OCI-LY1 (cell line): ENCODE measurements around the gene MCHR2.
"Not testable (repeated sequence)": the region's sequence is repeated elsewhere in the genome, so short reads cannot be mapped to it uniquely, and the experiment has no call there.

Experiments
- H2AFZ ChIP-seq: fragments of 200-600 bp; sonication (generic), shearing (Covaris generic); 2 replicates; pipeline ENCODE4 v1.6.0; 2014; ENCODE audit warnings: antibody characterized with exemption, mild to moderate bottlenecking, low read length
- H3F3A ChIP-seq: fragments of 200-600 bp; sonication (generic), shearing (Covaris generic); 2 replicates; pipeline ENCODE4 v1.6.0; 2014; ENCODE audit warnings: mild to moderate bottlenecking, antibody characterized with exemption, low read length, moderate library complexity; ENCODE audit not compliant: insufficient read depth
- H3K27ac ChIP-seq: fragments of 200-600 bp; sonication (generic); 2 replicates; pipeline ENCODE4 v1.5.1; 2014; ENCODE audit warnings: low read length, mixed run types, mild to moderate bottlenecking, low read depth; ENCODE audit not compliant: poor library complexity, severe bottlenecking
- H3K27me3 ChIP-seq: fragments of 200-600 bp; sonication (generic); 2 replicates; pipeline ENCODE4 v1.6.0; 2014; ENCODE audit warnings: antibody characterized with exemption, mild to moderate bottlenecking, low read length, moderate library complexity; ENCODE audit not compliant: insufficient read depth
- H3K36me3 ChIP-seq: fragments of 200-600 bp; sonication (generic); 2 replicates; pipeline ENCODE4 v1.6.1; 2014; ENCODE audit warnings: mild to moderate bottlenecking, antibody characterized with exemption, low read length, moderate library complexity, mixed read lengths; ENCODE audit not compliant: insufficient read depth
- H3K4me1 ChIP-seq: fragments of 200-600 bp; sonication (generic); 2 replicates; pipeline ENCODE4 v1.5.1; 2014; ENCODE audit warnings: mild to moderate bottlenecking, low read length, moderate library complexity; ENCODE audit not compliant: insufficient read depth, severe bottlenecking
- H3K4me2 ChIP-seq: fragments of 200-600 bp; sonication (generic), shearing (Covaris generic); 2 replicates; pipeline ENCODE4 v1.6.1; 2014; ENCODE audit warnings: low read length
- H3K4me3 ChIP-seq: fragments of 200-600 bp; sonication (generic); 2 replicates; pipeline ENCODE4 v1.5.1; 2014; ENCODE audit warnings: low read length, low read depth, mild to moderate bottlenecking, mixed read lengths; ENCODE audit not compliant: poor library complexity, severe bottlenecking
- H3K79me2 ChIP-seq: fragments of 200-600 bp; shearing (Covaris generic); 2 replicates; pipeline ENCODE4 v1.6.1; 2016; ENCODE audit warnings: mixed run types, low read length, mixed read lengths; ENCODE audit not compliant: insufficient read depth
- H3K9ac ChIP-seq: fragments of 200-600 bp; sonication (generic), shearing (Covaris generic); 2 replicates; pipeline ENCODE4 v1.6.1; 2014; ENCODE audit warnings: mild to moderate bottlenecking, low read length, mixed read lengths
- H3K9me2 ChIP-seq: fragments of 200-600 bp; sonication (generic), shearing (Covaris generic); 2 replicates; pipeline ENCODE4 v1.6.1; 2014; ENCODE audit warnings: low read depth, mild to moderate bottlenecking, low read length, mixed read lengths
- H3K9me3 ChIP-seq: fragments of 200-600 bp; shearing (Covaris generic); 2 replicates; pipeline ENCODE4 v1.6.1; 2014; ENCODE audit warnings: low read length, mixed read lengths
- H4K20me1 ChIP-seq: fragments of 200-600 bp; sonication (generic), shearing (Covaris generic); 2 replicates; pipeline ENCODE4 v1.6.0; 2016; ENCODE audit warnings: mild to moderate bottlenecking, low read length; ENCODE audit not compliant: insufficient read depth
- CTCF ChIP-seq: fragments of 200-600 bp; sonication (generic), shearing (Covaris generic); IDR thresholded peaks from 2 replicates; pipeline ENCODE4 v1.5.1; 2017; ENCODE audit warnings: mild to moderate bottlenecking, antibody characterized with exemption, low read length, moderate library complexity, mixed read lengths
- EZH2 ChIP-seq: fragments of 200-600 bp; sonication (generic), shearing (Covaris generic); IDR thresholded peaks from 2 replicates; pipeline ENCODE4 v1.8.0; 2017; ENCODE audit warnings: borderline replicate concordance, mixed run types, mild to moderate bottlenecking, antibody characterized with exemption, low read length, moderate library complexity, mixed read lengths

The MCHR2 gene

GRCh38 chr6:99993533-99994251 is at the start of gene MCHR2:
Gene MCHR2, minus strand, starts transcription at chr6:99994223. Its CDS starts 38,076 bp downstream, at chr6:99956147.
- Histone ChIP-seq H3K4me3 (no peak within 1 kb of the TSS), H3K36me3 (no peaks in the 10 kb centered on the region), H3F3A (no peaks in the 10 kb centered on the region), H2AFZ (no peak within 1 kb of the TSS), H3K9me2 (no peaks in the 10 kb centered on the region), H3K9me3 (no peaks in the 10 kb centered on the region), H4K20me1 (no peaks in the 10 kb centered on the region), H3K4me1 (no peaks in the 10 kb centered on the region), H3K9ac (no peak within 1 kb of the TSS), H3K79me2 (no peaks in the 10 kb centered on the region), H3K4me2 (no peak within 1 kb of the TSS), H3K27me3 (no peaks in the 10 kb centered on the region), H3K27ac (no peak within 1 kb of the TSS)
- TF ChIP-seq EZH2, result no peak
- TF ChIP-seq CTCF, result no peak

- H3K9ac ChIP-seq, H3K4me2 ChIP-seq, H4K20me1 ChIP-seq, H3K27me3 ChIP-seq, H3K36me3 ChIP-seq, H3K9me2 ChIP-seq, H3K4me3 ChIP-seq, H3K27ac ChIP-seq, H3F3A ChIP-seq, H3K79me2 ChIP-seq, H3K4me1 ChIP-seq, H3K9me3 ChIP-seq, H2AFZ ChIP-seq: not testable (repeated sequence)
These were observed 44.5 kb upstream of the MCHR2 start for GRCh38 chr6:100038546-100038945.

- Histone ChIP-seq H3K36me3 (no peaks in the 10 kb centered on the region), H3K4me3 (no peak overlapping the region), H3K4me1 (no peaks in the 10 kb centered on the region), H3F3A (no peaks in the 10 kb centered on the region), H3K27me3 (no peaks in the 10 kb centered on the region), H3K9me2 (no peaks in the 10 kb centered on the region), H3K27ac (no peak overlapping the region), H3K79me2 (no peaks in the 10 kb centered on the region), H2AFZ (no peak overlapping the region), H3K9ac (no peak overlapping the region), H3K4me2 (no peak overlapping the region), H3K9me3 (no peaks in the 10 kb centered on the region), H4K20me1 (no peaks in the 10 kb centered on the region)
- TF ChIP-seq CTCF (no peak), EZH2 (no peak)
These were observed 42.0 kb upstream of the MCHR2 start for GRCh38 chr6:100035873-100036653.
